ENCODE results near the gene SELENOO. TPM values are rescaled to one million over a fixed set of nuclear protein-coding genes. Genes with fewer than 3 reads are reported as not detected.

Gene SELENOO
- total and polyA plus RNA-seq, 4 donors = 15.6 to 30.3 (median 24.1) TPM

- 85 to 89% methylated on average over 30 to 31 of the region's 31 CpGs for WGBS, 2 donors
- no peak for TF ChIP-seq CTCF (IDR thresholded peaks at IDR 0.05; ENCODE audit: control extremely low read depth, extremely low read depth)
- DNase-seq (no peak), ATAC-seq (ENCODE audit: insufficient read depth, low FRiP score) (no peak)
- peaks cover 0 to 8% (median 4%) of the 10 kb centered on the region in 4 donors for H3K36me3 ChIP-seq (ENCODE audit: control insufficient read depth in 4 of 4, insufficient read depth in 4 of 4, low read length in 4 of 4)
- peaks cover 0 to 13% (median 6%) of the 10 kb centered on the region in 5 donors for H3K4me1 ChIP-seq (ENCODE audit: control insufficient read depth in 5 of 5, insufficient read depth in 5 of 5, low read length in 5 of 5)
- H3K9me3 ChIP-seq (ENCODE audit: control insufficient read depth in 4 of 4, insufficient read depth in 3 of 4, low read length in 3 of 4) = no peaks in the 10 kb centered on the region
- no peak overlapping the region for H3K4me3 ChIP-seq
- H3K27me3 ChIP-seq (ENCODE audit: control insufficient read depth in 3 of 3, insufficient read depth in 3 of 3, low read length in 2 of 3) = no peaks in the 10 kb centered on the region
- no peak overlapping the region for H3K27ac ChIP-seq (ENCODE audit: low read depth in 1 of 2, low read length in 1 of 2)
- H3K9ac ChIP-seq (ENCODE audit: insufficient read depth in 1 of 2, low read length in 2 of 2) = no peak overlapping the region
Measured at GRCh38 chr22:50257451-50258360, 56.9 kb downstream of the SELENOO start.

GRCh38 chr22:50258361-50259292, 57.8 kb downstream of the SELENOO start:
- Histone ChIP-seq H3K9me3 (ENCODE audit: control insufficient read depth in 4 of 4, insufficient read depth in 3 of 4, low read length in 3 of 4) (no peaks in the 10 kb centered on the region), H3K27ac (ENCODE audit: low read depth in 1 of 2, low read length in 1 of 2) (no peak overlapping the region), H3K9ac (ENCODE audit: insufficient read depth in 1 of 2, low read length in 2 of 2) (no peak overlapping the region), H3K27me3 (ENCODE audit: control insufficient read depth in 3 of 3, insufficient read depth in 3 of 3, low read length in 2 of 3) (no peaks in the 10 kb centered on the region), H3K36me3 (ENCODE audit: control insufficient read depth in 4 of 4, insufficient read depth in 4 of 4, low read length in 4 of 4) (peaks cover 0 to 8% (median 3%) of the 10 kb centered on the region in 4 donors), H3K4me3 (no peak overlapping the region), H3K4me1 (ENCODE audit: control insufficient read depth in 5 of 5, insufficient read depth in 5 of 5, low read length in 5 of 5) (peaks cover 0 to 16% (median 6%) of the 10 kb centered on the region in 5 donors)
- TF ChIP-seq CTCF (IDR thresholded peaks at IDR 0.05; ENCODE audit: control extremely low read depth, extremely low read depth) = no peak
- ATAC-seq (ENCODE audit: insufficient read depth, low FRiP score) = no peak
- DNase-seq = no peak
- 87 to 93% methylated on average over 24 of the region's 24 CpGs for WGBS, 2 donors

- H3K36me3 ChIP-seq (ENCODE audit: control insufficient read depth in 4 of 4, insufficient read depth in 4 of 4, low read length in 4 of 4) = peaks cover 0 to 8% (median 3%) of the 10 kb centered on the region in 4 donors
- no peaks in the 10 kb centered on the region for H3K27me3 ChIP-seq (ENCODE audit: control insufficient read depth in 3 of 3, insufficient read depth in 3 of 3, low read length in 2 of 3)
- 93 to 95% methylated on average over 15 of the region's 15 CpGs for whole genome bisulfite sequencing, 2 donors
- ATAC-seq (ENCODE audit: insufficient read depth, low FRiP score) (no peak), DNase-seq (no peak)
- H3K4me3 ChIP-seq = no peak overlapping the region
- H3K27ac ChIP-seq (ENCODE audit: low read depth in 1 of 2, low read length in 1 of 2) = no peak overlapping the region
- H3K9me3 ChIP-seq (ENCODE audit: control insufficient read depth in 4 of 4, insufficient read depth in 3 of 4, low read length in 3 of 4) = no peaks in the 10 kb centered on the region
- H3K9ac ChIP-seq (ENCODE audit: insufficient read depth in 1 of 2, low read length in 2 of 2) = no peak overlapping the region
- peaks cover 0 to 16% (median 6%) of the 10 kb centered on the region in 5 donors for H3K4me1 ChIP-seq (ENCODE audit: control insufficient read depth in 5 of 5, insufficient read depth in 5 of 5, low read length in 5 of 5)
- no peak for TF ChIP-seq CTCF (IDR thresholded peaks at IDR 0.05; ENCODE audit: control extremely low read depth, extremely low read depth)
Measured at GRCh38 chr22:50259302-50259701, 58.5 kb downstream of the SELENOO start.

Measured in lung (tissue), 12 donors.